NCI-H526 (cell line): ENCODE results near the gene ASTN2.

ENCODE experiments used
- DNase-seq, 2 experiments: peaks; one replicate each; lab custom pipeline; 2025; lab: John Stamatoyannopoulos, UW

ASTN2 gene

DNA sequence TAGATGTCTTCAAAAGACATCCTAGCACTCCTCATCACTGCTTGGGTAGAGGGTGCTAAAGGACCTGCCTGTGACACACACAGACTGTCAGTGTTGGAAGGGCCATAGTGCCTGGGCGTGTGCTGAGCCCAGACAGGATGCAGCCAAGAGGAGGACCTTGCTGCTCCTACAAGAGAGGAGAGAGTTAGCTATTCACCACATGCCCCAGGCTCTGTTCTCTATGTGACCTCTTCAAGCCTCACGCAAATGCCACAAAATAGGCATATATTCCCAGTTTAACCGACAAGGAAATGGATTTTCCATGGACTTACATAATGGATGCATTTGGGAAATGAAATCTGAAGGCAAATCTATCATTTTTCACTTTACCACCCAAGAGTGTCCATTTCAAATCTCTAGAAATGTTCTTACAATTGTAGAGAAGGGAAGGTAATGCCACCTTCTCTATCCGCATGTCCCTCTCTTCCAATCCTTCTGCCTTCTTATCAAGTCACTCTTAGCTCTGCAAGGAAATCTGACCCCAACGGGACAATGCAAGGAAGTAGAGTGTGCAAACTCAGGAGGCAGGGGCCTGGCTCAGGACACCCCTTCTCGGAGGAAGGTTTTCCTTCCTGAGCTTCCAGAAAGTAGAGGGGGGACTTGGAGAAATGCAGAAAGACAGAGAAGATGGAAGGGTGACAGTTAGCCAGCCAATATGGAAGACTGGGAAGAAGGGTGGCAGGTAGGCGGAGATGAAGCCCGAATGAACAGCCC, 678.3 kb downstream of the ASTN2 start:
- no peak for DNase-seq

DNA sequence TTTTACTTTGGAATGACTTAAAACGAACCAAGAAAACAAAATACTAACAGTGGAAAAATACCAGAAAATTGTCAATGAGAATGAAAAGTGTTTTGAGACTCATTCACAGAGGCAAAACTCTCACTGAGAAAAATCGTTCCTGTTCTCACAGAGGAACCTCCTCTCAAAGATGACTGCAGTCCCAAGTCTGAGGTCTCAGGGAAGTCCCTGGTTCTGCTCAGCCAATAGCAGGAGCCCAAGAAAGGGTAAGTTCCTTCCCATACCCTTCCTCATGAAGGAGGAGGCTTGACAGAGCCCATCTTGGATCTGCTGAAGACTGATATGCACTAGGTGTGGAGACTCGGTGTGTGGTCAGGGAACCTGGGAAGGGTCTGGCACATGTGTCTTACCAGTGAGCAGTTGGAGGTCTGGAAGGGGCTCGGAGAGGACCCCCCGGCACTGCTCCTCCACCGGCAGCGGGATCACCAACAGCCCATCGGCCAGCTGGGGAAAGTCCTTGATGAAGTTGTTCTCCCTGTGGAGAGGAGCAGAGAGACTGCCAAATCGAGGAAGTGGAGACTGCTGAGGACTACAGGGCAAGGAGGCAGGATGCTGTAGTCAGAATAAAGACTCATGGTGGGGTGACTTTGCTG, 681.7 kb downstream of the ASTN2 start:
- no peak for DNase-seq

DNA sequence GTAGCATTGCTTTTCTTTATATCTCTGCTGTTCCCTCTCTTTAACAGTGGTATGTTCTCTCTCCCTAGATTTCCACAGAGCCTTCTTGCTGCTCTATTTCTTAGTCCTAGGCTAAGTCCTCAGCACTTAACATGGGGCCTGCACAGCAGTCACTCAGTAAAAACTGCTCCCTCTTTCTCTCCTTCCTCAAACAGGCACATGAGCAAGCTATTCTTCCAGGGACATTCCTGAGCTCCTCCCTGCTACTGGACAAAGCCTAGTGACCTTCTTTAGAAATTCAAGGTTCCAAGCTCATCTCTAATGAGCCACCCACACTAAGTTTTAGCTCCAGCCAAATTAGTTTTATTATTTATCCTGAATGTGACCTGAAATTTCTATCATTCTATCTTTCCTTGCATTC, 688.3 kb downstream of the ASTN2 start:
- no peak for DNase-seq

DNA sequence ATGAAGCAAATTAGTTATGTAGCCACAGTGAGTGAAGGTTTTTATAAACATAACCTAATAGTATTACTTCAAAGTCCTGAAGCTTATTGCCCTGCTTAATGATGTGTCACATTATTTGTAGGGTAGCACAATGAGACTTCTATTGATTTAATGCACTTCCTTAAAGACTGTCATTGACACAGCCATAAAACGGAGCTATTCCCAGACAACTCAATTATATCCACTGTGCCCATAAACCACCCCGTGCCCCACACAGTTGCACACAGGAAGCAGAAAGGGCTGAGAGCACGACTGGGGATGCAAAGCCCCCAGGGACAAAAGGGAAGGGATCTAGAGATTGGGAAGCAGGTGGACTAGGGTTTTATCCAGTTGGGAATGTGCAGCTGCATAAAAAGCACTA, 690.7 kb downstream of the ASTN2 start:
- no peak for DNase-seq

DNA sequence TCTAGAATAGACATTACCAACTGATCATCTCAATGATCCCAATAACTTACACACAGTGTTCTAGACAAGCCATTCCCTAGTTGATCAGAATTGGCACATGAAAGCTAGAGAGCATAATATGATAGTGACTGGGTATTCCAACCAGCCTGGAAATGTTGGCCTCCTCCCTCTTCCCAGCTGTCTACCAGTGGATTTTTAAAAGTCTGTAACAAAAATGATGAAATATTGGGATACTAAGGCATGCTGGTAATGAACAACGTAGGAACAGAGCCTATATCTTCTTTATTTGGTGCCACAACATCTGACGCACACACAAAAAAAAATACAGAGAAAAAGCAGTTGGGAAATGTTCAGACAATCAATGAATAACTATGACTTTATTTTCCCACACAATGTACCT, 692.9 kb downstream of the ASTN2 start:
- DNase-seq: no peak

DNA sequence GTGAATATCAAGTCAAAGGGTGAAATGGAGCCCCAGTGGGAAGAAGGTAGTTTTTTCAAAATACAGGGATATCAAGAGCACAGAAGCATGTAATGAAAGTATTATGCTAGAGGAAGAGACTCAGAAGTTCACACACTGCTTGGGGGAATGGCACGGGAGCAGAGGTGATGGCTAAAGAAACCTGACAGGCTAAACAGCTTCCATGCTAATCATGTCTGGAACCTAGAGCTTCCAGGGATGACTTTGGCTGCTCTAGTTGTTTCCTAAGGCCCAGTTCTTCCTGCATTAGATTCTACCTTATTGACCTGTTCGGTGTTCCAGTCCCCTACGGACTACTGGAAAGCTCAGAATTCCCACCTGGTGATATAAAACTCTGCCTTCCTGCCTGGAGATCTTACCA, 693.4 kb downstream of the ASTN2 start:
- DNase-seq: no peak

DNA sequence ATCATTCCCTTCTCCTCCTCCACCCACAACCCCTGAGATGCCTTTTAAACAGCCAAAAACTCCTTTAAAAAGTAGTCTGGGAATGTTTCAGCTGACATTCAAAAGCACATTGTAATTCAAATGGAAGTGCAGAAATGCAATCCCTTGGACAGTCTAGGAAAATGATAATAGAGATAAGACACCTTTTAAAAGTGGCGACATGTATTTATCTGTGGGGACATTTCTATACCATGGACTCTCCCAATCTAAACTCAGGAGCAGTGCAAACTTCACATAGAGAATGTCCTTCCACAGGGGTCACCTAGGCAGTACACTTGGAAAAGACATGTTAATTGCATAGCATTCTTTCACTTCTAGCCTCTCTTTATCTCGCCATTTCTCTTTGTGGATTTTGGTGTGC, 694.7 kb downstream of the ASTN2 start:
- no peak for DNase-seq

DNA sequence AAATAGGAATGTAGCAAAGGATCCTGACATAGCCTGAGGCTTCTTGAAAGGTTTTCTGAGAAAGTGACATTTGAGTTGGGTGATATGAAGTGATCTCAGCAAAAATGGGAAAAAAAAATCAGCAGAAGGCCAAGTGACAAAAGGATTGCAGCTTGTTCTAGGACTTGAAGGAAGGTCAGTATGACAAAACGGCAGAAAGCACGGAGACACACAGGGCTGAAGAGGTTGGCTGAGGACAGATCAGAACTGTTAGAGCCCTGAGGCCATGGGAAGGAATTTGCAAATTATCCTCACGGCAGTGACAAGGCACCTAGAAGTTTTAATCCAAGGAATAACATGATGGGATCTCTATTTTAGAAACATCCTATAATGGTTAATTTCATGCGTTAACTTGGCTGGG, 696.7 kb downstream of the ASTN2 start:
- DNase-seq: no peak

DNA sequence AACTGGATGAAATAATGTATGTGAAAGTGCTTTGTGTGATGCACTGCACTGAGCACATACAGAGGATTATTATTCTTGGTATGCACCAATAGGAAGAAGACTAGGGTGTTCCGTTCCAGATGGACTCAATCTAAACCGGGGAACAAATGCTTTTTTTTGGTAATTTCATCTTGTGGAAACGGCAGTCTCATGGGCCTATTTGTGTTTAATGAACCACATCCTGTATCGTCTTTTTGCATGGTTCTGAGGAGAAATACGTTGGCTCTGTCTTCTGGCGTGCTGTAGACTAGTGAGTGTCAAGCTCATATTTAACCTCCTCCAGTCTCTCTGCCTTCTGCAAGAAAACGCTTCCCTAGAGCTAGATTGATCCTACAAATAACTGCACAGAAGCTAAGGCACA, 697.7 kb downstream of the ASTN2 start:
- DNase-seq: no peak

DNA sequence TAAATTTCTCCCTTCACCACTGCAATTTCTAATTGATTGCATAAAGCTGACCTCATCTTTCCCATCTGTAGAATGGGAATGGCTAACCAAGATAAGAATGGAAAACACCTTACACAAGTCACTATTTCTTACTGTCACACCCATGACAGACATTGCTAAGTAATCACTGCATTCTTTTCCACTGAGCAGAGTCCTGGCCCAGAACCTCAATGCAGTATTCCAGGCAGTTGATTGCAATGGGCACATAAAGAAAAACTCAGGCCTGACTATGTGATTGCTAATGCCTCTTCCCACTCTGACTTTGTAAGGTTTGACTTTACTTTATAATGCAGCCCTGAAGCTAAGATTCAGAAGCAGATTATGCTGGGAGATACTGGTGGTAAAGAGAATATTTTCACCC, 698.4 kb downstream of the ASTN2 start:
- no peak for DNase-seq

DNA sequence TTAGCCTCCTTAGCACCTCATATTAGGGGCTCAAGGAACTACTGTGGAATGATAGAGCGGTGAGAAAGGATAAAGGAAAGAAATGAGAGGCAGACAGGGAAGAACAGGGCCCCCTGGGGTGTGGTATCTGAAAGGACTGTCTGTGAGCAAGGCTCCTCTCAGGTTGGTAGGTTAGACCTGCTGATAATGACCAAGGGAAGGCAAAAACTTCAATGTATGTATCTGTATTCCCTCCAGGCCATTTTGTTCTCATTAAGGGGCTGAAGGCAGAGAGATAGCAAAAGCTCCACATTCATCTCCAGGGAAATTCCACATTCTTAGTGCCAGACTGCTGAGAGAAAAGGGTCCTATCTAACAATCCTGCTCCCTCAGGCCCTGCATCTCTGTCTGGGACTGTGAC, 699.1 kb downstream of the ASTN2 start:
- DNase-seq: no peak

DNA sequence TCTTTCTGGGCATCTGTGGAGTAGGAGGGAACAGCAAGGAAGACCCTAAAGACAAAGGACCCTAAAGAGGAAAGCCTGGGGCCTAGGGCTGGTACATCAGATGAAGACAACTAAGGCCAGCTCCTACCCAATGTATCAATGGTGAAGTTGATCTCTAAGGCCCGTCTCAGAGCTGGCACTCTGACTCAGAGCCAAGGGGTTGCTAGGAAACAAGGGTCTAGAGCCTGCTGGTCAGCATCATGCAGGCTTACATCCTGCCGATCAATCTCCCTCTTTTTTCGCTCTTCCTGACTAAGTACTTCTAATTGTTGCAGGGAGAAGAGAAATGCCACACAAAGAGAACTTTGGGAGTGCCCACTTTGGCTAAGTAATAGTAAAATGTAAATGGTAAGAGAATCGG, 701.6 kb downstream of the ASTN2 start:
- no peak for DNase-seq

DNA sequence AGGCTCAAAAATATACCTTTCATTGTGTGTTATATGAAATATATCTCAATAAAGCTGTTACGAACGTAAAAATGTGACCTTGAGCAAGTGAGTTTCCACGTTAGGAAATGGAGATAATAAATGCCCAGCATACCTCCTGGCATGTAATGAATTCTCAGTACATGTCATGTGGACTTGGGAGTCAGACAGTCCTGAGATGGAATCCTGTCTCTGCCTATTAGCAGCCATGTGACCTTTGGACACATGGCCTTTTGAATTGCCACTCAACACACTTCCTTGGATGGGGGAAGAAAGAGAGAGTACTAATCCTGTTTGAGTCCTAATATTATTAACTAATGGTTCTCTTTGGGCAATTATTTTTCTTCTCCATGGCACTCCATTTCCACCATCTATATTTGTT, 702.1 kb downstream of the ASTN2 start:
- no peak for DNase-seq

DNA sequence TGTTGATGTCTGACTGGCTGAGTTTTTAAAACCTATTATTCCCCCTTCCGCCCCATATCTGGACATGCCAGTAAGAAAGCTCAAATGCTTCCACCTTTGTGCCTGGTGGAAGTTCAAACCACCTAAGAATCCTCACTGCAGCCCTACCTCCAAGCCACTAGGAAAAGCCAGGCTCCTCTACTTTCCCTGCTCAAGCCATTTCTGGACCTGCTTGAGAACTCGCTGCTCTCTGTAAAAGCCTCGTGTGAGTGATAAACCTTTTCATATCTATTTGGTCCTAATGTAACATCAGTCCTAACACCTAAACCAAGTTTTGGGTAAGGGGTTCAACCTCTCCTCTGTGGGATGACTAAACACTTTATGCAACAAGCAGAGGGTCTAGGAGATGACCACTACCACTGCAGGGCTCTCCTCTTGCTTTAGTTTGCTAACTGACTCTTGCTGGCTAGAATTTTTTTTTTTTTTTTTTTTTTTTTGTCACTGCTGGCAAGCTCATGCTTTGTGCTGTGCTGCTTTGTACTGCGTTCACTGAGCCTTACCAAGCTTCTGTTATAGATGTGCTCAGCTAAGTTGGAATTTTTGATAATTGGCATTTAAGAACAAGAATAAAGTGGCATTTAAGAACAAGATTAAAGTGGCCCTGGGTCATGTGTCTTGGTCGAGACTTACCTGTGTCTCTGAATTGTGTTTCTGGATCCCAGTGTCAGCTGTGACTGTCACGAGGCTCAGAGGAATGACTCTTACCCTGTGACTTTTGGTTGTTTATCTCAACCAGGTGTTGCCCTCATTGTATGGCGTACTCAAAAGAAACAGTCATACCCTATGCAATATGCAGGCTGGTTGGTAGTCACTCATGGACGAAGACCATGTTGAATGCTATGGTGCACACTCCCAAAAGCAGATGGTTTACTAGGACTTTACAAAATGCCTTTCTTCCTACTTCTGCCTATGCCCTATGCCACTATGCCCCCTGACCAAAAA, 708.3 kb downstream of the ASTN2 start:
- no peak for DNase-seq

DNA sequence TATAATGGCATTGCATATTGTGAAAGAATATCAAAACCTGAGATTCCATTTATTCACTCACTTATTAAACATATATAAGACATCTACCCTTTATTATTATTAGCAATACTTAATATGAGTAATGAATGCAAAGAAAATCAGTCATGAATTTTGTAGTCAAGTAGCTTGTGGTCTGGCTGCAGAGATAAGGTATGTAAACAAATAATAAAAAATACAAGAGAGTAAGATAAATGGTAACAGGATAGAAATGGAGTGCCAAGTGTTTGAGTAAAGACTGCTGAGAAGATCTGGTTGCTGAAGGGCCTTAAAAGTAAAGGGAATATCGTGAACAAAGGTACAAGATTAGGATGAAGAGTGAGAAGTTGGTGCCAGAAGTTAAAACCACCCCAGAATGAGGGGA, 709.3 kb downstream of the ASTN2 start:
- no peak for DNase-seq

DNA sequence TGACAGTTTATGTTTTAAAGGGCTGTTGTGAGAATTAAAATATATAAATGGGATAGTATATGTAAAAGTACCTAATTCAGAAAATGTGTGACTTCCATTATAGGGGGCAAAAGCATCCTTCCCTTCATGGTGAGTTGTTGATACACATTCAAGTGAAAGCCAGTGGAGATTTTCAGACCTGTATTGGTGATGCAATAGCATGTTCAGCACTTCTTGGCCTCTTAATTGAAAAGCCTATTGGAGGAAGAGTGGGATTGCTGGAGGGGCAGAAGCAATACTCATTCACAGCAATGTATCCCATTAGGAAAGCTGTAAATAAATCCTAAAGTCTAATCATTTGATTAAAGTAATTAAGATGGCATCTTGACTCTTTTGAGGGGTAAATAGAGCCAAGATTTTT, 710.4 kb downstream of the ASTN2 start:
- no peak for DNase-seq

DNA sequence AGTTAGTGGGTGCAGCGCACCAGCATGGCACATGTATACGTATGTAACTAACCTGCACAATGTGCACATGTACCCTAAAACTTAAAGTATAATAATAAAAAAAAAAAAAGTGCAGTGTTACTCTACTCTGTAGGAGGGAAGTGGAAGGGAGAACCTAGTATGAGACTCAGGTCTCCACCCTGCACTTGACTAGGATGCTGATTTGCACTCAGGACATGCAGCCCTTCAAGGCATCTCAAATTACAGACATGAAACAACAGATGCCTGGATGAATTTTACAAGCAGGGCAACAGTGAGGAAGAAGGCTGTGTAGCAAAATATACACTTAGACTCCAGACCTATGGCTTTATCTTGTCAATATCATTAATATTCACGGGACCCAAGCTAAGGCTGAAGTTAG, 711.2 kb downstream of the ASTN2 start:
- no peak for DNase-seq

DNA sequence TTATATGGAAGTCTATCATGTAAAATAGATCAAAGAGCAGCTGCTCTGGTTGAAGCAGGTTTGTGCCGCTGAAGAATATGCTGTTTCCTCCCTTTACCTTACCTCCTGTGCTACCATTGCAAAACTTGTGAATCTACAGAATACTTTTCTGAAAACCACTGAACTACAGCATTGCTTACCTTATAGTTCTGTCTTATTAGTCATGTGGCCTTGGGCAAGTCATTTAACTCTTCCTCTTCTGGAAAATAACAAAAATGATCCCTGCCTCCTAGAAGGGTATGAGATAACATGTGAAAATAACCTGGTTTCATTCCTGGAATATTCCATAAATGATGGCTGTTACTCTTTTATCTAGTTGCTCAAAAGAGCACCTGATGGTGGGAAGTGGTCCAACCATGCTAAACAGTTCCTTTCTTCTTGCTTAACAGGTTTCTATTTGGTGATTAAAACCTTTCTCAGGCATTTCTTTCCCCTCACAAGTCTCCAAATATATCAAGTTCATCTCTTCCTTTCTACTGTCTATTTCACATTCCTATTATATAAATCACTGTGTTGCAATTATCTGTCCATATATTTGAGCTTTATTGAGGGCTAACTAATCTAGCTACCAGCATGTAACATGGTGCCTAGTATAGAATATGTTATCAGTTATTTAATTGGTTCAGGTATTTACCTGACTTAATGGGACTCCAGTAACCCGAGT, 712.8 kb downstream of the ASTN2 start:
- DNase-seq: no peak

DNA sequence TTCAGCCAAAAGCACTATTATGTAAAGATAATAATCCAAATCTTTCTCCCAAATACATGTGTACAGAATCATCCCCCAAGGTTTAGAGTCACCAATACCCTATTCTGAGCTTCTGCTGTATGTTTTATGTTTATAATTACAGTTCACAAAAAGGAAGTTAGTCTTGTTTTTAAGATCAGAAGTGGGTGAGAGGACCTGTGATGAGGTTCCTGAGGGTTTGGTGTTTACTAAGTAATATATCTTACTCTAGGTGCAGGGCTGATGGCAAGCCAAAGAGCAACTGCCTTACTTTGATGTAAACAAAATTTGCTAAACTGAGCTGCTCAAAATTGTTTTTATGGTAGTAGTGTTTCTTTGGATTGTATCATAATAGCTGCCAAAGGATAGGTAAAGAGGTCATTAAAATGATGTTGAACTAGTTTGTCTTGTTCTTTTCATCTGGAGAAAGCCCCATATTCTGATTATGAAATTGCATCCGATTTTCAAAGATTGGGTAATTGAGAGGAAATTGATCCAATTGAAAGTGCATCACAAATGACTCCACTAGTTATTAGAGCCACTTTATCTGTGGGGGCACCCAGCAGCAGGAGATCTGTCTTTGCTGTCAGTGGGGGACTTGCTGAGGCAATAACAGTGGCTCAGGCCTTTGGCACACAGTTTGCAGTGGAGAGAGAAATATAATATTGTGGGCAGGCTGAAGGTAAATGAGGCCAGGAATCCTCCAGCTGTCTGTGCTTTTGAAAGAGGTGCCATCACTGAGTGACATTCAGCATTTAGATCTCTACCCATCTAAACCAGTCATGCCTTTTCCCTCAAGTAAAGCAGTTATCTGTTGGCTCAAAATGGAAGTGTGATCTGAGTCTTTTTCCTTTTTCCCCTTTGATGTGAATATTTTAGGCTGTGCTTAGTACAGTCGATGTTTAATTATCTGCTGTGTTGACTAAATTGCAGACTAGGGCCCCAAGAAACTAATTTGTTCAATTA, 713.7 kb downstream of the ASTN2 start:
- DNase-seq: no peak

DNA sequence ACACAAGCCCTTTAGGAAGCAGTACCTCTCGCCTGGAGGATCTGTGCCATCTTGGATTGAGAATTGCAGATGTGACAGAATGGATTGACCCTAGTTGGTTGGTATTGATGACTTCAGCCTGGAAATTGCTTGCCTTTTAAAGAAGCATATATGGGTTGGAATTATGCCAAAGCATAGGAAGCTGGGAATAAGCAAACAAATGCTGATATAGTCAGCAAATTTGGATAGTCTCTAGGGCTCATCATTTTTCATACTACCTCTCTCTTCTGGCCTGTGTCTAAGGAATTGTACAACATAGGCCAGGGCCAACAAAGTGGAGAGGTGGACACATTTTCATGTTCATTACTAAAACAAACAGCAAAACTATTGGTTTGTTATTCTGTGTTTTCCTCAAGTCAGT, 714.6 kb downstream of the ASTN2 start:
- DNase-seq: no peak

DNA sequence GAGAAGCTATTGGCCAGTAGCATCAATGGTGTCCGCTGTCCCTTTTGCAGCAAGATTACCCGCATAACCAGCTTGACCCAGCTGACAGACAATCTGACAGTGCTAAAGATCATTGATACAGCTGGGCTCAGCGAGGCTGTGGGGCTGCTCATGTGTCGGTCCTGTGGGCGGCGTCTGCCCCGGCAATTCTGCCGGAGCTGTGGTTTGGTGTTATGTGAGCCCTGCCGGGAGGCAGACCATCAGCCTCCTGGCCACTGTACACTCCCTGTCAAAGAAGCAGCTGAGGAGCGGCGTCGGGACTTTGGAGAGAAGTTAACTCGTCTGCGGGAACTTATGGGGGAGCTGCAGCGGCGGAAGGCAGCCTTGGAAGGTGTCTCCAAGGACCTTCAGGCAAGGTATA, 717.0 kb downstream of the ASTN2 start:
- DNase-seq: no peak
